HL-60 (cell line): ENCODE measurements around the gene PPIL1.

ENCODE experiments used
- DNase-seq, 2 experiments: peaks; one replicate each; pipeline ENCODE4 v3.0.0-alpha.2; 2010 to 2020; ENCODE audit warnings: low read depth in 1 of 2, low spot score in 1 of 2
- H3K27ac ChIP-seq: fragments of 250-450 bp; sonication (Bioruptor Pico); replicated peaks from 2 replicates; pipeline ENCODE4 v1.5.1; 2020; ENCODE audit warnings: mild to moderate bottlenecking, moderate library complexity
- H3K27me3 ChIP-seq: fragments of 250-450 bp; sonication (Bioruptor Pico); 2 replicates; pipeline ENCODE4 v1.5.1; 2021; ENCODE audit warnings: mild to moderate bottlenecking, moderate library complexity; ENCODE audit not compliant: insufficient read depth, poor library complexity, severe bottlenecking
- H3K4me3 ChIP-seq: replicated peaks from 2 replicates; pipeline ENCODE4 v1.5.1; 2011; ENCODE audit warnings: mild to moderate bottlenecking, control low read depth, low read length; ENCODE audit not compliant: insufficient read depth
- GABPA ChIP-seq: IDR thresholded peaks from 2 replicates; pipeline ENCODE4 v1.6.1; 2012; ENCODE audit warnings: low read depth
- POLR2AphosphoS5 ChIP-seq: IDR thresholded peaks from 2 replicates; pipeline ENCODE4 v1.6.1; 2012; ENCODE audit warnings: low read depth
- REST ChIP-seq: IDR thresholded peaks from 2 replicates; pipeline ENCODE4 v1.6.1; 2012; ENCODE audit warnings: low read depth; ENCODE audit not compliant: insufficient replicate concordance
- SPI1 ChIP-seq: IDR thresholded peaks from 2 replicates; pipeline ENCODE4 v1.6.1; 2012; ENCODE audit warnings: low read depth, mild to moderate bottlenecking, borderline replicate concordance
- TF ChIP-seq, protein P1 (sequence below): IDR thresholded peaks from one replicate; pipeline ENCODE4 v1.5.1; 2011; ENCODE audit warnings: low read length, control low read depth, inconsistent platforms; ENCODE audit not compliant: insufficient read depth

PPIL1 gene

GRCh38 chr6:36873612-36874442, 776 bp downstream of the PPIL1 start:
- peak overlapping the region; percentile 76 for H3K4me3 ChIP-seq
- TF ChIP-seq, protein P1, sequence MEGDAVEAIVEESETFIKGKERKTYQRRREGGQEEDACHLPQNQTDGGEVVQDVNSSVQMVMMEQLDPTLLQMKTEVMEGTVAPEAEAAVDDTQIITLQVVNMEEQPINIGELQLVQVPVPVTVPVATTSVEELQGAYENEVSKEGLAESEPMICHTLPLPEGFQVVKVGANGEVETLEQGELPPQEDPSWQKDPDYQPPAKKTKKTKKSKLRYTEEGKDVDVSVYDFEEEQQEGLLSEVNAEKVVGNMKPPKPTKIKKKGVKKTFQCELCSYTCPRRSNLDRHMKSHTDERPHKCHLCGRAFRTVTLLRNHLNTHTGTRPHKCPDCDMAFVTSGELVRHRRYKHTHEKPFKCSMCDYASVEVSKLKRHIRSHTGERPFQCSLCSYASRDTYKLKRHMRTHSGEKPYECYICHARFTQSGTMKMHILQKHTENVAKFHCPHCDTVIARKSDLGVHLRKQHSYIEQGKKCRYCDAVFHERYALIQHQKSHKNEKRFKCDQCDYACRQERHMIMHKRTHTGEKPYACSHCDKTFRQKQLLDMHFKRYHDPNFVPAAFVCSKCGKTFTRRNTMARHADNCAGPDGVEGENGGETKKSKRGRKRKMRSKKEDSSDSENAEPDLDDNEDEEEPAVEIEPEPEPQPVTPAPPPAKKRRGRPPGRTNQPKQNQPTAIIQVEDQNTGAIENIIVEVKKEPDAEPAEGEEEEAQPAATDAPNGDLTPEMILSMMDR = no peak
- TF ChIP-seq GABPA (no peak), REST (no peak), POLR2AphosphoS5 (no peak), SPI1 (no peak)
- H3K27me3 ChIP-seq = no peaks in the 10 kb centered on the region
- no peak for DNase-seq
- H3K27ac ChIP-seq = peak overlapping the region; percentile 99

DNA sequence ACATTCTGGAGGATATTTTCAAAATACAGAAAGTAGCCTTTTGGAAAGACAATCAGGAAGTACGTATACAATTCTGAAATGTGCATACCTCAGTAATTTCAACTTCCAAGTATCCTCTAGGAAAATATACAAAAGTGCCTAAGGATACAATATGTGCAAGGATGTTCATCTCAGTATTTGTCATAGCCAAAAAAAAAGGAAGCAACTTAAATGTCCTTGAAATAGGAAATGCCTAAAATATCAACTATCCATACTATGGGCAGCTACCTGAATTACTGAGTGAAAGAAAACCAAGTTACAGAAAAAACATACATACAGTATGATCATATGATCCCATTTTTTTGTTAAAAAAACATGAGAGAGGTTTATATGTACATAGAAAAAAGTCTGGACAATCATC, 1.5 kb downstream of the PPIL1 start:
- DNase-seq = no peak
- Histone ChIP-seq H3K27ac (peak overlapping the region; percentile 99), H3K27me3 (no peaks in the 10 kb centered on the region), H3K4me3 (no peak overlapping the region)
- TF ChIP-seq SPI1 (no peak), POLR2AphosphoS5 (no peak), GABPA (no peak), REST (no peak)
- TF ChIP-seq, protein P1 = no peak

DNA sequence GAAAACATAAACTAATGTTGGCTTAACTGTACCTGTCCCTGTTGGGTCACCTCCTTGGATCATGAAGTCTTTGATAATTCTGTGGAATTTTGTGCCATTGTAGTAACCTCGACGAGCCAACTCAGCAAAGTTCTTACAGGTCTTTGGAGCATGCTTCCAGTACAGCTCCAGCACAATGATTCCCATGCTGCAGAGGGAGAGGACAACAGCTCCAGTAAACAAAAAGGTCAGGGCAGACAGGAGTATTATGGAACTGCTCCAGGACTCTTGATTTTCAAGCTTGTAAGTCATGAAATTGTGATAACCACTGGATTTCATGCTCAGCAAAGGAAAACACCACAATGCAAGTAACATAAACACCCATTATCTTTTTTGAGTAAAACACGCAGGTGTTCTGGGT, 2.9 kb downstream of the PPIL1 start:
- Histone ChIP-seq H3K27me3 (no peaks in the 10 kb centered on the region), H3K4me3 (no peak overlapping the region), H3K27ac (no peak overlapping the region)
- DNase-seq = no peak
- TF ChIP-seq SPI1 (no peak), REST (no peak), POLR2AphosphoS5 (no peak), GABPA (no peak)
- TF ChIP-seq, protein P1 = no peak
